IPS-15b (cell line): ENCODE results near the gene FN1.

ENCODE experiments used
- H3K27me3 ChIP-seq: one replicate; pipeline ENCODE4 v1.6.1; 2013; ENCODE audit warnings: low read length; ENCODE audit not compliant: control insufficient read depth, insufficient read depth
- H3K36me3 ChIP-seq: one replicate; pipeline ENCODE4 v1.6.1; 2013; ENCODE audit warnings: low read length; ENCODE audit not compliant: control insufficient read depth, insufficient read depth
- H3K4me1 ChIP-seq: one replicate; pipeline ENCODE4 v1.6.1; 2013; ENCODE audit warnings: mild to moderate bottlenecking, low read length; ENCODE audit not compliant: control insufficient read depth, insufficient read depth
- H3K4me3 ChIP-seq: one replicate; pipeline ENCODE4 v1.5.1; 2013; ENCODE audit warnings: low read depth, low read length
- H3K9ac ChIP-seq: one replicate; pipeline ENCODE4 v1.6.1; 2013; ENCODE audit warnings: low read depth, mild to moderate bottlenecking, low read length
- H3K9me3 ChIP-seq: one replicate; pipeline ENCODE4 v1.6.1; 2013; ENCODE audit warnings: mild to moderate bottlenecking, low read length; ENCODE audit not compliant: control insufficient read depth, insufficient read depth

FN1 gene

DNA sequence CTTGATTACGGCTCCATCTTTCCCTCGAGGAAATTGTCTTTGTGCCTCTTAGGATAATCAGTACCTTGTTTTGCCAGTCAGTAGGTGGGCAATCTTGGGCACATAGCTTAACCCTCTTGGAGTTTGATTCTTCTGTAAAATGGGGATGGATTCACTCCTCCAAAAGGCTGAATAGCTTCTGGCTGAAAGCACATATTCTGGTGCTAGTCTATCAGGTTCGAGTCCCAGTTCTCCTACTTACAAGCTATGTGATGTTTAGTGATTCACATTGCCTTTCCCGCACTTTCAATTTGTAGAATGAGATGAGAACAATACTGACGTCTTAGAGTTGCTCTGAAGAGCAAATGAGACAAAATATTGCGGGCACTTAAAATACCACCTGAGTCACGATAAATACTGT lies 80.1 kb downstream of the FN1 start:
- Histone ChIP-seq H3K9ac (no peak overlapping the region), H3K4me1 (no peaks in the 10 kb centered on the region), H3K9me3 (no peaks in the 10 kb centered on the region)

DNA sequence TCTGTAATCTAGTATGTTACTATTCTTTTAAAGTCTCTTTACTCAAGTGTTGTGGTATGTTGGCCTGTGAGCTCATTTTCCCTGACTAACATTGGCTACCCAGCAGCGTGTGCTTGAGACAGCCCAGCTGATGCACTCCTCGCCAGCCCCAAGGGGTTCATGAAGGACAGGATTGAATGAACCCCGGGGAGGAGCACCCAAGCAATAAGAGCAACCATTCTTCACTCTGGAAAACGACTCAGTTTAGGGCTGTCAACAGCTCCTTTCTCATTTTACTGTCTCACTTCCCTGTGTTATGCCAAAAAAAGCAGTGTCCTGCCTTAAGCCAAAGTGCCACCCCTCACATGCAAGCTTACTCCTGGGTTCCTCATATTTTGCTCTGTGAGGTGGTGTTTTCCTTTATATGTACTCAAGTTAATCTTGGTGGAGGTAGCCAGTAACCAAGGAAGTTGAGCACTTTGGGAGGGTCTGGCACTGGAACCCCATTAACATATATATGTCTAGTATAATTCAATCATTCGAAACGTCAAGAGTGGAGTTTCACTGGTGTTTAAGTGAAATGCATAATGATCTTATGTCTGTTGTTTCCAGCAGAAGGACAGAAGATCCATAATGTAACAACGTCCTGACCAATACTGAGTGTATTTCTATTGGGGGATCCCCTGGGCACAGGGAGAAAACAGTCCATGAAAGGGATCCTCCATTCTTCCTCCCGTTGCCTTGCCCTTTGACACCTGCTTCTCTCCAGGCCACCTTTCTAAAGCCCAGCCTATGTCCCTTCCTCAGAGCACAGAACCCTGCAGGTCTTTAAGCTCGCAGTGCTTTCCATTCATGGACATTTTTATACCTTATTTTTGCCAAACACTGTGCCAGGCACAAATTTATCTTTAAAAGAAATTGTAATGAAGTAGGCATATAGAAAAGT lies 80.8 kb downstream of the FN1 start:
- H3K4me1 ChIP-seq, result no peaks in the 10 kb centered on the region
- H3K27me3 ChIP-seq, result no peaks in the 10 kb centered on the region
- no peaks in the 10 kb centered on the region for H3K36me3 ChIP-seq
- H3K9me3 ChIP-seq, result no peaks in the 10 kb centered on the region
- no peak overlapping the region for H3K9ac ChIP-seq
- no peak overlapping the region for H3K4me3 ChIP-seq

More for the DNA sequence above, 80.1 kb downstream of the FN1 start:
- H3K4me3 ChIP-seq, result no peak overlapping the region
- H3K36me3 ChIP-seq, result no peaks in the 10 kb centered on the region
- H3K27me3 ChIP-seq, result no peaks in the 10 kb centered on the region

DNA sequence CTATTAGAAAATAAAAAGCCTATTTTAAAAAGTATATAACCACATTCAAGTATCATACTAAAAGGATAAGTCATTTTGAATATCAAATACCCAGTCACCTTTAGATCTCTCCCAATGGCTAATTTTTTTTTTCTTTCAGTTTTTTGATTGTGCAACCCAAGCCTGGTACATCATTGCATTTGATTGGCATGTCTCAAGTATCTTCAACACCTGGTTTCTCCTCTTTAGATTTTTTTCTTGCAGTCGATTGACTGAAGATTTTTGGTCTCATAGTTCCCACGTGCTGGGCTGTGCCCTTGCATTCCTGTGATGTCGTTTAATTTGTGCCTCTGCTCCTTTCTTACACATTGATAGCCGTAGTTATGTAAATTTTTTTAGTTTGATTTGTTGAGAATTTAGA lies 83.3 kb downstream of the FN1 start:
- no peaks in the 10 kb centered on the region for H3K27me3 ChIP-seq
- no peak overlapping the region for H3K4me3 ChIP-seq
- no peaks in the 10 kb centered on the region for H3K9me3 ChIP-seq
- H3K9ac ChIP-seq, result no peak overlapping the region
- no peaks in the 10 kb centered on the region for H3K4me1 ChIP-seq
- H3K36me3 ChIP-seq, result peaks cover 5% of the 10 kb centered on the region

DNA sequence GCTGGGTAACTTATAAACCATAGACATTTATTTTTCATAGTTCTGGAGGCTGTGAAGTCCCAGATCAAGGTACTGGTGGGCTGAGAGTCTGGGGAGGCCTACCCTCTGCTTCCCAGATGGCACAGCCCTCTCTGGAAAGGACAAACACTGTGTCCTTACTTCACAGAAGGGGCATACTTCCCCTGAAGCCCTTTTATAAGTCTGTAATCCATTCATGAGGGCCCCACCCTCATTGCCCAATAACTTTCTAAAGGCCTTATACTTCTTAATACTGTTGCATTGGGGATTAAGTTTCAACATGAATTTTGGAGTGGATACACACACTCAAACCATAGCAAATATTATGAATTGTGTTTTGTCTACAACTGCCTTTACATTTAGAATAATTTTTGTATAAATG lies 88.0 kb downstream of the FN1 start:
- Histone ChIP-seq H3K4me3 (no peak overlapping the region), H3K9ac (no peak overlapping the region), H3K27me3 (no peaks in the 10 kb centered on the region), H3K4me1 (no peaks in the 10 kb centered on the region), H3K36me3 (peaks cover 36% of the 10 kb centered on the region), H3K9me3 (no peaks in the 10 kb centered on the region)

DNA sequence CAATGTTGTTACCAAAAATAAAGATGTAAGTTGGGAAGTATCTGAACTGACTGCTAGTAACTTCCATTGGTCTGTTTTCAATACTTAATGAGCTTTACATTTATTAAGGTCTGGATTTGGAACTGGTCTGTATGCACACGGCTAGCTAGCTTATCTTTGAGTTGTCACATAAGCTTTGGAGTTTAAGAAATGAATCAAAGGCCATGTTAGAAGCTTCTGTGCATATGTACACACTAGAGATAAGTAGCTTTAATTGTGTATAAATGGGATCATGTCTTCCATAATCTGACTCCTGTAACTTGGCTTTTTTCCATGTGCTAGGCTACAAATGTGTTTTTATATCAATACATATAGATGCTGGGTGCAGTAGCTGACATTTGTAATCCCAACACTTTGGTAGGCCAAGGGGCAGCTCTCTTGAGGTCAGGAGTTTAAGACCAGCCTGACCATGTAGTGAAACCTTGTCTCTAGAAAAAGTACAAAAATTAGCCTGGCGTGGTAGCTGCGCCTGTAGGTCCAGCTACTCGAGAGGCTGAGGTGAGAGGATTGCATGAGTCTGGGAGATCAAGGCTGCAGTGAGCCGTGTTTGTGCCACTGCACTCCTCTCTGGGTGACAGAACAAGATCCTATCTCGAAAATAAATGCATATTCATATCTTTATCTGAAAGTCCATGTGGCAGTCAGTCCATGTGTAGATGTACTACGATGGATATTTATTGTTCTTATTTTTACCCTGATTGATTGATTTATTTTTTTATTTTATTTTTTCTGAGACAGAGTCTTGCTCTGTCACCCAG lies 96.8 kb downstream of the FN1 start:
- Histone ChIP-seq H3K27me3 (no peaks in the 10 kb centered on the region), H3K9ac (no peak overlapping the region), H3K36me3 (peaks cover 30% of the 10 kb centered on the region), H3K9me3 (no peaks in the 10 kb centered on the region), H3K4me1 (no peaks in the 10 kb centered on the region), H3K4me3 (no peak overlapping the region)

DNA sequence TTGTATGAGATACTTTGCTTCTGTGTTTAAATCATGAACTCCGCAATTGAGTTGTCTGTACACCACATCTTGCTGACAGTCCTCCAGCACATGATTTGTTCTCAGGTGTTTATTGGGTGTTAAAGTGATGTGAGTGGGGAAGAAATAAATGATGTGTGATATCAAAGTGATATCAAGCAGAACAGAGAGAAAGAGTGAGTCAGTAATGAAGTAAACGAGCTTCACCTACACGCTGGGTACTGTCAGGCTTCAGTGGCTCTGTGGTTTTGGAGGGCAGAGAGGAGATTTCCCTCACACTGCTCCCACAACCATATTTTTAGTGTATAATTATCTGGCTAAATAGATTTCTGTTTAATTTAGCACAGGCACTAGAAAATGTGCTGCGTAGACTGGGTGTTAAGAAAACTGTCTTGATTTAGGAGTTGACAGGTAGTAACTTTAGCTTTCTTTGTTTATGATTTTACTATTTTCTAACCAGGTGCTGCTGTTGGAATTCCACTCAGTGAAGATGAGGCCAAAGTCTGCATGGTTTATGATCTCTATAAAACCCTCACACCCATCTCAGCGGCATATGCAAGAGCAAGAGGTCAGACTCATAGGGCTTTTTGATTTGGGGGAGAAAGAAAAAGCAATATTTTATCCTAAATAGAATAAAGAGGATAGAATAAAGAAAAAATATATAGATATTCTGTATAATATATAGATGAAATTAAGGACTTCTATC lies 102.8 kb downstream of the FN1 start:
- peaks cover 17% of the 10 kb centered on the region for H3K36me3 ChIP-seq

DNA sequence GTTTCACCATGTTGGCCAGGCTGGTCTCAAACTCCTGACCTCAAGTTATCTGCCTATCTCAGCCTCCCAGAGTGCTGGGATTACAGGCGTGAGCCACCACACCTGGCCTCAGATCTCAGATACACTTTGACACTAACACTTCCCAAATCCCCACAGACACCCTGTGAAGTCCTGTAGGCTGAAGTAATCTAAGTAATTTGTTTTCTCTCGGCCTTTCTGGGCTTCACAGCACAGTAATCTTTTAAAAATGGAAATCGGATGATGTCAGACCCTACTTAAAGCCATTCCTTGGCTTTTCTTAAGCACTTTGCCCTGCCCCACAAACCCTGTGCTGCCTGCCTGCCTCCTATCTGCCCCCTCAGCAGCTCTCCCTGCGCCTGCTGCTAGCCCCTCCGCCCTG lies 107.8 kb downstream of the FN1 start:
- H3K27me3 ChIP-seq, result no peaks in the 10 kb centered on the region
- H3K9me3 ChIP-seq, result no peaks in the 10 kb centered on the region
- H3K4me3 ChIP-seq, result no peak overlapping the region
- peaks cover 22% of the 10 kb centered on the region for H3K36me3 ChIP-seq
- no peak overlapping the region for H3K9ac ChIP-seq
- peaks cover 2% of the 10 kb centered on the region for H3K4me1 ChIP-seq

More for the DNA sequence above, 102.8 kb downstream of the FN1 start:
- H3K27me3 ChIP-seq, result no peaks in the 10 kb centered on the region
- H3K4me3 ChIP-seq, result no peak overlapping the region
- H3K9ac ChIP-seq, result no peak overlapping the region
- no peaks in the 10 kb centered on the region for H3K9me3 ChIP-seq
- no peaks in the 10 kb centered on the region for H3K4me1 ChIP-seq

DNA sequence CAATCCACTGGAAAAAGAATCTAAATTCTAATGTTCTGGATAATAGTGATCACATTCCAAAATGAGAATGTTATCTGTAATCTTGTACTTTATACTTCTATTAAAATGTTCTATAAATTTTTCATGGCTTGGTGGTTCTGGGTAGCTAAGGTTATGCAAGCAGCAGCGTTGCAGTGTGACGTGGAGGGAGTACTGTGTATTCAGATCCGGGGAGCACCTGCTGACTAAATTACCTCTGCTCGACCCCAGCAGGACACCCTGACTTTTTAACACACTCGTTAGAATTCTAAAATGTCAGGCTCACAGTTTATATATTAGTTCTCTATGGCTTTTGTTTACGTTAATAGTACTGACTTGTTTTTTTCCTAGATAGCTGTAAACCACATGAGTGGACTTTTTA lies 111.1 kb downstream of the FN1 start:
- peaks cover 17% of the 10 kb centered on the region for H3K36me3 ChIP-seq
- no peaks in the 10 kb centered on the region for H3K9me3 ChIP-seq
- peaks cover 2% of the 10 kb centered on the region for H3K4me1 ChIP-seq
- H3K9ac ChIP-seq, result no peak overlapping the region
- H3K27me3 ChIP-seq, result no peaks in the 10 kb centered on the region
- no peak overlapping the region for H3K4me3 ChIP-seq

DNA sequence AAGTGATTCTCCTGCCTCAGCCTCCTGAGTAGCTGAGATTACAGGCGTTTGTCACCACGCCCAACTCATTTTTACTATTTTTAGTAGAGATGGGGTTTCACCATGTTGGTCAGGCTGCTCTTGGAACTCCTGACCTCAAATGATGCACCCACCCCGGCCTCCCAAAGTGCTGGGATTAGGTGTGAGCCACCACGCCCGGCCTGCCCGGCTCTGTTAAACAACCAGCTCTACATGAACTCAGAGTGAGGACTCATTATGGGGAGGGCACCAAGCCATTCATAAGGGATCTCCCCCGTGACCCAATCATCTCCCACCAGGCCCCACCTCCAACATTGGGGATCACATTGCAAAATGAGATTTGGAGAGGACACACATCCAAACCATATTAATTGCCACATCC lies 115.2 kb downstream of the FN1 start:
- Histone ChIP-seq H3K27me3 (no peaks in the 10 kb centered on the region), H3K9me3 (no peaks in the 10 kb centered on the region), H3K36me3 (peaks cover 15% of the 10 kb centered on the region), H3K4me1 (no peaks in the 10 kb centered on the region), H3K4me3 (no peak overlapping the region), H3K9ac (no peak overlapping the region)

DNA sequence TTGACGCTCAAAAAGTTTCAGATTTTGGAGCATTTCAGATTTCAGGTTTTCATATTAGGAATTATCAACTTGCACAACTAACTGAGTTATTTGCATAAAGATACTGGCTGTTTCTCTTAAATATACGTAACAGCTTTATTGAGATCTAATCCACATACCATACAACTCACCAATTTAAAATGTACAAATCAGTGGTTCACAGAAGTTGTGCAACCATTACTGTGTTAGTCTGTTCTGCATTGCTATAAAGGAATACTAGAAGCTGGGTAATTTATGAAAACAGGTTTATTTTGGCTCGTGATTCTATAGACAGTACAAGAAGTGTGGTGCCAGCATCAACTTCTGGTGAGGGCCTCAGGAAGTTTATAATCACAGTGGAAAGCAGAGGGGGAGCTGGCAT lies 115.8 kb downstream of the FN1 start:
- Histone ChIP-seq H3K4me1 (no peaks in the 10 kb centered on the region), H3K4me3 (no peak overlapping the region), H3K9ac (no peak overlapping the region), H3K36me3 (peaks cover 15% of the 10 kb centered on the region), H3K9me3 (no peaks in the 10 kb centered on the region), H3K27me3 (no peaks in the 10 kb centered on the region)

DNA sequence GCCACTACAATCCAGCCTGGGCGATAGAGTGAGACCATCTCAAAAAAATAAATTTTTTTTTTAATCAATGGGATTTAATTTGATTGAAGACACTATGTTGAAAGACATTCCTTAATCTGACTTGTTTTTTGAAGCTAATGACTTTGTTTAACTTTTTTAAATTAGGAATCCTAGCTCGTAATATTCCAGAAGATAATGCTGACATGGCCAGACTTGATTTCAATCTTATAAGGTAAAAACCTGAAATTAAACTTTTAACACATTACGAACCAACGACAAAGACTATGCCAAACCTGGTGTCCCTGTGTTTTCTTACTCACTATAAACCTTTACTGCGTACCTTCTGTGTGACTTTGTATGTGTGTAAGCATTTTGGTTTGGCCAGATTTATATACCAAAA lies 116.4 kb downstream of the FN1 start:
- H3K9me3 ChIP-seq, result no peaks in the 10 kb centered on the region
- H3K4me3 ChIP-seq, result no peak overlapping the region
- no peaks in the 10 kb centered on the region for H3K4me1 ChIP-seq
- H3K27me3 ChIP-seq, result no peaks in the 10 kb centered on the region
- no peak overlapping the region for H3K9ac ChIP-seq
- peaks cover 15% of the 10 kb centered on the region for H3K36me3 ChIP-seq
